Spleen (tissue), 7 donors: Measurements from ENCODE around the gene DOCK10.

Source experiments
- CTCF ChIP-seq, 11 experiments: fragments of 200-600 bp in 7 of 11; fragments of 450-650 bp in 4 of 11; sonication (generic) in 4 of 11; IDR thresholded peaks in 8 of 11; conservative IDR thresholded peaks in 3 of 11; 1 replicate in 7 of 11; 2 replicates in 4 of 11; pipeline versions ENCODE4 v1.4.0 to v1.8.0; 2016 to 2021; ENCODE audit warnings: antibody characterized with exemption in 11 of 11, inconsistent platforms in 4 of 11, mild to moderate bottlenecking in 1 of 11
- POLR2A ChIP-seq, 3 donors: fragments of 450-650 bp; IDR thresholded peaks; one replicate each; pipeline ENCODE4 v1.5.1; 2017; ENCODE audit warnings: antibody characterized with exemption in 3 of 3, mild to moderate bottlenecking in 1 of 3
- POLR2AphosphoS5 ChIP-seq, 3 donors: sonication (generic); formaldehyde crosslinking; IDR thresholded peaks; one replicate each; pipeline ENCODE4 v1.5.1; 2017; ENCODE audit warnings: antibody characterized with exemption in 3 of 3
- donor health status: DM: no; HTN: no; CAD: no; lungs with moderate emphysema.
- donor health status: DM: no; HTN: no; CAD: no.
- donor health status: DM: no; HTN: no; CAD: no.

GRCh38 chr2:224895377-224895776, 146.9 kb downstream of the DOCK10 start:
- no peak for TF ChIP-seq CTCF (IDR thresholded peaks at IDR 0.05 in 8 of 11, conservative IDR thresholded peaks at IDR 0.05 in 3 of 11)
- TF ChIP-seq POLR2A (IDR thresholded peaks at IDR 0.05), result no peak
- TF ChIP-seq POLR2AphosphoS5 (IDR thresholded peaks at IDR 0.05), result no peak
